KOPT-K1 (cell line): ENCODE results near the gene PPP2R3B.
A peak's percentile ranks its signal among the peaks of the same experiment; 100 is the strongest.

Experiments used
- H3K27ac ChIP-seq: fragments of 200-600 bp; sonication (generic); 2 replicates; pipeline ENCODE4 v1.5.1; 2016; ENCODE audit warnings: antibody characterized with exemption, mild to moderate bottlenecking, low read depth, low read length; ENCODE audit not compliant: poor library complexity, severe bottlenecking
- H3K36me3 ChIP-seq: fragments of 200-600 bp; sonication (generic); 2 replicates; pipeline ENCODE4 v1.5.1; 2017; ENCODE audit warnings: antibody characterized with exemption, mild to moderate bottlenecking, low read length, moderate library complexity; ENCODE audit not compliant: insufficient read depth
- H3K9me3 ChIP-seq: fragments of 200-600 bp; sonication (generic); 2 replicates; pipeline ENCODE4 v1.5.1; 2017; ENCODE audit warnings: antibody characterized with exemption, low read length, mild to moderate bottlenecking; ENCODE audit not compliant: insufficient read depth, poor library complexity, severe bottlenecking

Gene PPP2R3B

GRCh38 chrX:368811-369562 is 17.7 kb downstream of the PPP2R3B start:
- peaks cover 14% of the 10 kb centered on the region for H3K36me3 ChIP-seq
- peak overlapping the region; percentile 96 for H3K27ac ChIP-seq
- peaks cover 3% of the 10 kb centered on the region for H3K9me3 ChIP-seq

DNA sequence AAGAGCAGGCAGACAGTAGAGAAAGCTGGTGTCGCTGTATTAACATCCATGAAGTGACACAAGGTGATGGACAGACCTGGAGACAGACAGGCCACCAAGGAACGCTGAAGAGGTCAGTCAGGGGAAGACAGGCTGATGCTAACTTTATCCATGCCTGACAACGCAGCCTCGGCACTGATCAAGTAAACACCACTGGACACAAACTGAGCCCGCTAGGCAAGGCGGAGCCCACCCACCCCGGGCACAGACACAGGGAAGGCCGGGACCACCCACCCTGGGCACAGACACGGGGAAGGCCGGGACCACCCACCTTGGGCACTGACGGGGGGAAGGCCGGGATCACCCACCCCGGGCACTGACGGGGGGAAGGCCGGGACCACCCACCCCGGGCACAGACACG is 18.8 kb downstream of the PPP2R3B start:
- peaks cover 25% of the 10 kb centered on the region for H3K36me3 ChIP-seq
- peaks cover 14% of the 10 kb centered on the region for H3K9me3 ChIP-seq
- no peak overlapping the region for H3K27ac ChIP-seq

DNA sequence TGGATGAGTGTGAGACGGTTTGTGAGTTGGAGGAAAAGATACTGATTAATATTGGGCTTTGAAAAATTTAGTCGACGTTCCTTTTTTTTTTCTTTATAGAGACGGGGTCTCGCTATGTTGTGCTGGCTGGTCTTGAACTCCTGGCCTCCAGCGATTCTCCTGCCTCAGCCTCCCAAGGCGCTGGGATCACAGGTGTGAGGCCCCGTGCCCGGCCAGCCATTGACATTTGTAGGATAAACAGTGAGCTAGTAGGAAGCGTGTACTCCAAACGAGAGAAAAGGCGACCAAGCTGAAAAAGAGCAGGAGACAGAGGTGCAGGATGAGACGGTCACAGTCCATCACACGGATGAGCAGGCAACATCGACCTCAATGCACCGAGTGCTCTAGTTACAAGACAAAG is 19.4 kb downstream of the PPP2R3B start:
- H3K9me3 ChIP-seq = peaks cover 19% of the 10 kb centered on the region
- no peak overlapping the region for H3K27ac ChIP-seq
- peaks cover 30% of the 10 kb centered on the region for H3K36me3 ChIP-seq

DNA sequence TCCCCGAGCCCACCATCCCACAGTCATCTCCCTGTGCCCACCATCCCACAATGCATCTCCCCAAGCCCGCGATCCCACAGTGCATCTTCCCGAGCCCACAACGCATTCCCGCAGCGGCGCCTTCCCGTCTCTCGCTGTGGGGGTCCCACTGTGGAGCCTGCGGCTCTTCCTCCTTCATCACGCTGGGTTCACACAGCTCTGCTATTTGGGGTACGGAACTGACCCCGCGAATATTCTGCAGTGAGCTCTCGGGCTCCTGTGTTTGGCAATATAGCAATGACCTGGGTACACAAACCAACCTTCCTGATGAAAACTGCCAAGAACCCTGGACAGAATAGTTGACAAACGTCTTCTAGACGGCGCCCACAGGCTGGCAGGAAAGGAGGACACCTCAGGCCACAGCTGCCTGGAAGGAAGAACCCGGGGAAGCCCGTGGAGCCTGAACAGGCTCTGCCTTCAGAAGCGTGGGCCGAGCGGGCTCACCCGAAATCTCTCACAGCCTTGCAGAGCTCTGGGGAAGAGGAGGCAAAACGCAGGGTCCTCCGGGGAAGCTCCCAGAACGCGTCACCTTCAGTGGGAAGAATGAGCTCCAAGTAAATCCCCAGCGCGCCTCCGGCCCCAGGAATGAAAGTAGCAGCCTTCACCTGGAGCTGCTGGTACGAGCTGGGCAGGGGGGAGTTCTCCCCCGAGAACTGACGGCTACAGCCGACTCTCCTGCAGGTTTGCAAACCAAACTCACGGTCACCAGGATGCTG is 22.9 kb downstream of the PPP2R3B start:
- Histone ChIP-seq H3K9me3 (peaks cover 55% of the 10 kb centered on the region), H3K36me3 (peaks cover 66% of the 10 kb centered on the region), H3K27ac (no peak overlapping the region)

DNA sequence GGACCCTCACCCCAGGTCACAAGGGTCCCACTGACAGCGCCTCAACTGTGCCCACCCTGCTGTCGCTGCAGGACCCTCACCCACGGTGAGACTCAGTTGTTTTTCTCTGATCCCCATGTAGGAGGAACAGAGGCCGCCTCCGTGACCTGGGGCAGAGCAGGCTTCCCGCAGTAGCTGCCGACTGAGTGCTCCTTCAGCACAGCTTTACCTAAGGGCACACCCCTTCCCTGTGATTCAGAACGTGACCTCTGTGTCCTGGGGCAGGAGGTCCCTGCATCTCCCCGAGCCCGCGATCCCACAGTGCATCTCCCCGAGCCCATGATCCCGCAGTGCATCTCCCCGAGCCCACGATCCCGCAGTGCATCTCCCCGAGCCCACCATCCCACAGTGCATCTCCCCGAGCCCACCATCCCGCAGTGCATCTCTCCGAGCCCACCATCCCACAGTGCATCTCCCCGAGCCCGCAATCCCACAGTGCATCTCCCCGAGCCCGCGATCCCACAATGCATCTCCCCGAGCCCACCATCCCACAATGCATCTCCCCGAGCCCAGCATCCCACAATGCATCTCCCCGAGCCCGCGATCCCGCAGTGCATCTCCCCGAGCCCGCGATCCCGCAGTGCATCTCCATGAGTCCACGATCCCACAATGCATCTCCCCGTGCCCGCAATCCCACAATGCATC is 23.6 kb downstream of the PPP2R3B start:
- H3K36me3 ChIP-seq = peaks cover 71% of the 10 kb centered on the region
- H3K27ac ChIP-seq = no peak overlapping the region
- peaks cover 56% of the 10 kb centered on the region for H3K9me3 ChIP-seq

DNA sequence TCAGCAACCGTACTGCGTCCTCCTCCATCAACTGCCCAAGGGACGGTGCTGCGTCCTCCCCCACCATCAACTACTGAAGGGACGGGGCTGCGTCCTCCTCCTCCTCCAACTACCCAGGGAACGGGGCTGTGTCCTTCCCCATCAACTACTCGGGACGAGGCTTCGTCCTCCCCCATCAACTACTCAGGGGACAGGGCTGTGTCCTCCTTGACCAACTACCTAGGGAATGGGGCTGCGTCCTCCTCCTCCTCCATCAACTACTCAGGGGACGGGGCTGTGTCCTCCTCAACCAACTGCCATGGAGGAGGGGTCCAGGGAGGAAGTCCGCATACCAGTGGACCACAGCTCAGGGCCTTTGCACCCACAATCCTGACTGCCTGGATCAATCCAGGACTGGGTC is 24.4 kb downstream of the PPP2R3B start:
- Histone ChIP-seq H3K36me3 (peaks cover 68% of the 10 kb centered on the region), H3K9me3 (peaks cover 56% of the 10 kb centered on the region), H3K27ac (no peak overlapping the region)

DNA sequence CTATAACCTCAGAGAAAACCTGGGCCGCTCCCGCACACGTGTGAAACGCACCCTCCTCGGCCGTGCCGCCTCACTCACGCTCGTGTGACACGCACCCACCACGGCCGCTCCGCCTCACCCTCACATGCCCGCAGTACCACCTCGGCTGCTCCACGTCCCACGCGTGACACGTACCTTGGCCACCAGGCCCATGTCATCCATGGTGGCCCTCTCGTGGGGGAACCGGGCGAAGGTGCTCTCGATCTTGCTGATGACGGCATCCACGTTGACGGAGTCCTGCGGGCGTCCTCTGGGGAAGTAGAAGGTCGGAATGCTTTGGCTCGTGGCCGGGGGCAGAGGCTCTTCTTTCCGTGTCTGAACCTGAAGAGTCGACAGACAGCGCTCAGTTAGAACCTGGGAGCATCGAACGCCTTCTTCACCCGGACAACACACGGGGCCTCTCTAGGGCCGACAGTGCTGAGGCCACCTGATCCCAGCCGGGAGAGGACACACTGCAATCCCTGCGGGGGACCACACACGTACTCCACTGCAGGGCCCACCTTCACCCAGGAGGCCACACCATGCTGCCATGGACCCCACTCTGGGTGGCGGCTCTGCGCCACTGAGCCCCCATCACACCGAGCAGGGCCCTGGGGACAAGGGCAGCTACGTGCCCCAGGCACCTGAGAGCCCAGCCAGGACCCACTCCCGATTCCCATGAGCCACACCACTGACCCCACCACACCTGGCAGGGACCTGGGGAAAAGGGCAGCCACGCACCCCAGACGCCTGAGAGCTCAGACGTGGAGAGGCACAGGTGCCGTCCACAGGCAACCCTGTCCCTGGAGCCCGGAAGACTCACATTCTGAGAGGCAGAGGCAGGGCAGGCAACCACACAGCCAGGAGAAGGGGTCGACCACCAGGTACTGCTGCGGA is 25.2 kb downstream of the PPP2R3B start:
- no peak overlapping the region for H3K27ac ChIP-seq
- H3K9me3 ChIP-seq = peaks cover 56% of the 10 kb centered on the region
- H3K36me3 ChIP-seq = peaks cover 62% of the 10 kb centered on the region

DNA sequence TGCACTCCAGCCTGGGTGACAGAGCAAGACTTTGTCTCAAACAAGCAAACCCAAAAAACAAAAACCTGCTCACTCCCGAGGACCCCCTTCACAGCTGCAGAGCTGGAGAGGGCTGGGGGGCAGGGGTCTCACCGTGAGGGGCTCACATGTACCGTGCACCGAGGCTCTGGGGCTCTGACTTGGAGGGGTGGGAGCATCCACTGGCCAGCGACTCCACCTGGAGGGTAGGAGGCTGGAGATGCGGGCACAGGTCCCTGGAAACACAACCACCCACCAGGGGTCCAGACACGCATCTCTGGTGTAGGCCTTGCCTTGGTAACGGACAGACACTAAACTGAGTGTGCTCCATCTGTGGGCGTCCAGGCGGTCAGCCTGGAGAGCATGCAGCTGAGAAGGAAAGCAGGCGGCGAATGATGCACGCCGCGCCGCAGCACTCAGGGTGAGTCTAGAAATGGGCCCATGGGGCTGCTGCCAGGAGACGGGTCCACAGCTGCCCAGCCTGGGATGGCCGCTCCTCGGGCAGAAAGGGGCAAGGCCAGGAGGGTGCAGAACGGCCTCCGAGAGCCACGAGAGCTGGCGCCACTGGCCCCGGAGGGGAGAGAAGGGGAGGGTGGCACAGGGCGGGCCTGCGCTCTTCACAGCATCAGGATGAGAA is 26.1 kb downstream of the PPP2R3B start:
- Histone ChIP-seq H3K36me3 (peaks cover 66% of the 10 kb centered on the region), H3K9me3 (peaks cover 56% of the 10 kb centered on the region), H3K27ac (no peak overlapping the region)

DNA sequence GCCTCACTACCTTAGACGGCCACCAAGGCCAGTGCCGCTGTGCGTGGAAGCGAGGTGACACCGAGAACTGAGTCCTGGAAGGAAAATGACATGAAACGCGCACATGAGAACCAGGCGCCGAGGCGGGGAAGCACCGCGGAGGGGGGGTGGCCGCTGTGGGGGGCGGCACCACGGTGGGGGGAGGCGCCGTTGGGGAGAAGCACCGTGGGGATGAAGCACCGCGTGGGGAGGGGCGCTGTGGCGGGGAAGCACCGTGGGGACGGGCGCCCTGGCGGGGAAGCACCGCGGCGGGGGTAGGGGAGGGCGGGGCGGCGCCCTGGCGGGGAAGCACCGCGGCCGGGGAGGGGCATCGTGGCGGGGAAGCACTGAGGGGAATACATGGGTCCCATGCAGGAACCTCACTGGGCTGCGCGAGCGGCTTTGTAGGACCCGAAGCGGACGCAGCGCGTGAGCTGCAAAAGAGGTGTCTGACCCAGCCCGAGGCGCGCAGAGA is 28.0 kb downstream of the PPP2R3B start:
- H3K9me3 ChIP-seq = peaks cover 50% of the 10 kb centered on the region
- peaks cover 75% of the 10 kb centered on the region for H3K36me3 ChIP-seq
- peak overlapping the region; percentile 94 for H3K27ac ChIP-seq

DNA sequence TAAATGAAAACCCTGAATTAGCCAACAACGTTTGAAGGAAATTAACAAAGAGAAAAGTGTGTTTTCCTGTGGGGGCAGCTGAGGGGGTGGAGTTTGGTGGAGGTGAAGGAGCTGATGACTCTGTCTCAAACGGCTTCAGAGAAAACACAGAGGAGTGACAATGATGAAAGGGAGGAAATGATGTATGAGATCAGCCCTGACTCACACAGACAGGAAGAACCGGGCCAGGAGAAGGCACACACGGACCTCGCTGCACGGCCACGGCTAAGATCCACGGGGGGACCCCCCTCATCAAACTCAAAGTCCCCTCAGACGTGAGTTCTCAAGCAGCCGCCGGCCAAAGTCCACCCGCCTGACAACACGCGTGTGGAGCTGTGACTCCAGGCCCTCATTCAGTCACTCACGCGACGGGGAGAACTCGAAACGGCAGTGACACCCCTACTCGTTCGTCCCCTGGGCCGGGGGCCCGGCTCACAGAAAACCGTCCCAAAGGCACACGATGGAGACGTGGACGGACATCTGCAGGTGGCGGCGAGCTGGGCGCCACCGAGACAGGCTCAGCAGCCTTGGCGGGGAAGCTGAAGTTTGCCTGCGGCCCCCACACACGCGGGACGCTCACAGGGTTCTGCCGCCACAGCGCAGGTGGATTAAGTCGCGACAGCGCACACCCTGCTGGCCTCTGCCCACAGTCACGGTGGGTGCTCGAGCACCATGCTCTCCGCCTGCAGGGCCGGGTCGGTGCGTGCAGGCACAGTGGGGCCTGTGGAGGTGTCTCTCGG is 28.8 kb downstream of the PPP2R3B start:
- H3K9me3 ChIP-seq = peaks cover 42% of the 10 kb centered on the region
- H3K27ac ChIP-seq = peak overlapping the region; percentile 94
- peaks cover 72% of the 10 kb centered on the region for H3K36me3 ChIP-seq

- Histone ChIP-seq H3K9me3 (peaks cover 35% of the 10 kb centered on the region), H3K27ac (peak overlapping the region; percentile 94), H3K36me3 (peaks cover 72% of the 10 kb centered on the region)
Measured at GRCh38 chrX:357035-357692, 29.5 kb downstream of the PPP2R3B start.

- Histone ChIP-seq H3K9me3 (peaks cover 28% of the 10 kb centered on the region), H3K27ac (peak overlapping the region; percentile 94), H3K36me3 (peaks cover 72% of the 10 kb centered on the region)
Measured at GRCh38 chrX:356385-357034, 30.2 kb downstream of the PPP2R3B start.
